Right lobe of liver (tissue), 6 donors: ENCODE results near the gene GTF2H4. TPM values are rescaled to one million over a fixed set of nuclear protein-coding genes. Genes with fewer than 3 reads are reported as not detected.

Experiments
- ATAC-seq, 4 donors: fragments of 200-7000 bp; cut with Tn5 transposase; one replicate each; pipeline ENCODE4 v1.9.1; 2020; ENCODE audit warnings: mild to moderate bottlenecking in 4 of 4, moderate library complexity in 4 of 4
- DNase-seq, 3 donors: peaks; one replicate each; pipeline ENCODE4 v3.0.0-alpha.2; 2020
- H3K27ac ChIP-seq, 3 donors: fragments of 200-600 bp; one replicate each; pipeline ENCODE4 v1.8.0; 2022
- H3K27me3 ChIP-seq, 2 donors: fragments of 200-600 bp; one replicate each; pipeline ENCODE4 v1.8.0; 2022
- H3K36me3 ChIP-seq, 4 donors: fragments of 200-600 bp; sonication (generic) in 1 of 4; one replicate each; pipeline versions ENCODE4 v1.5.1 to v1.8.0; 2017 to 2022; ENCODE audit warnings: control low read depth in 1 of 4
- H3K4me1 ChIP-seq, 4 donors: fragments of 200-600 bp; sonication (generic) in 1 of 4; one replicate each; pipeline versions ENCODE4 v1.5.1 to v1.8.0; 2017 to 2022; ENCODE audit warnings: control low read depth in 1 of 4
- H3K4me3 ChIP-seq, 3 donors: fragments of 200-600 bp; one replicate each; pipeline ENCODE4 v1.8.0; 2022
- H3K9me3 ChIP-seq, 4 donors: fragments of 200-600 bp; sonication (generic) in 1 of 4; one replicate each; pipeline versions ENCODE4 v1.5.1 to v1.8.0; 2017 to 2022; ENCODE audit warnings: control low read depth in 1 of 4
- CTCF ChIP-seq, 4 donors: fragments of 200-600 bp in 3 of 4; fragments of 450-650 bp in 1 of 4; IDR thresholded peaks; one replicate each; pipeline versions ENCODE4 v1.5.1 to v1.8.0; 2016 to 2022; ENCODE audit warnings: antibody characterized with exemption in 4 of 4, mild to moderate bottlenecking in 2 of 4
- POLR2A ChIP-seq: fragments of 450-650 bp; IDR thresholded peaks from one replicate; pipeline ENCODE4 v1.6.1; 2017; ENCODE audit warnings: antibody characterized with exemption, mild to moderate bottlenecking
- WGBS: methylation state at CpG from one replicate; pipeline ENCODE4 v1.1.6; 2018; ENCODE audit warnings: low coverage, low lambda C conversion rate; ENCODE audit not compliant: insufficient coverage; ENCODE audit errors: missing lambda C conversion rate; 5-methylcytosine and 5-hydroxymethylcytosine counted together
- intact Hi-C, 2 donors: fragments of 100-400 bp; cut with DNase I; formaldehyde crosslinking; loops; one replicate each; pipeline versions ENCODE4 v1.11.2 to v1.14.1; 2022
- microRNA-seq, 2 donors: library from miRNA; unstranded; fragments of <30 nt; microRNA quantifications; one replicate each; pipeline ENCODE4, GENCODE V29; 2019 to 2020
- small RNA-seq, 2 experiments: library from RNA; depleted of rRNA; stranded (forward); fragments of <200 nt; gene quantifications; one replicate each; pipeline ENCODE3, GENCODE V24; 2016
- total RNA-seq, 6 experiments: library from RNA; depleted of rRNA in 2 of 6; stranded (reverse); fragments of >200 nt in 2 of 6; fragmentation: NEBNext Ultra II Directional in 3 of 6; extraction: Animal tissue kit (Norgen Biotek cat#: 25700) in 3 of 6; gene quantifications; one replicate each; pipeline versions ENCODE4 v1.1.0 to v1.2.4, GENCODE V29; 2016 to 2023
- donor health status: DM: no; HTN: yes; CAD: no.
- donor health status: DM: no; HTN: no; CAD: no.
- donor health status: DM: no; HTN: no; CAD: no.
- donor health status: DM: no; HTN: yes; CAD: no.
- donor health status: DM: no; HTN: yes; CAD: no.

The GTF2H4 gene
- total RNA-seq, 6 experiments from 2014 or later = 3.6 to 21.1 (median 17.3) TPM

GRCh38 chr6:30962716-30963115 is 54.7 kb downstream of the GTF2H4 start:
- TF ChIP-seq POLR2A (no peak), CTCF (IDR thresholded peaks at IDR 0.05) (no peak)
- H3K27me3 ChIP-seq = no peaks in the 10 kb centered on the region
- H3K9me3 ChIP-seq = no peaks in the 10 kb centered on the region
- intact Hi-C loops = no loop called here
- no peak overlapping the region for H3K27ac ChIP-seq
- no peak for DNase-seq
- ATAC-seq = no peak
- H3K4me1 ChIP-seq = peaks cover 0 to 12% (median 0%) of the 10 kb centered on the region in 4 donors
- H3K36me3 ChIP-seq = no peaks in the 10 kb centered on the region
- H3K4me3 ChIP-seq = no peak overlapping the region

GRCh38 chr6:30963641-30964040 is 55.6 kb downstream of the GTF2H4 start:
- no peak overlapping the region for H3K27ac ChIP-seq
- no peaks in the 10 kb centered on the region for H3K9me3 ChIP-seq
- peak in 1 of 4 donors; percentile 57 for ATAC-seq
- H3K4me3 ChIP-seq = no peak overlapping the region
- H3K4me1 ChIP-seq = peaks cover 0 to 12% (median 0%) of the 10 kb centered on the region in 4 donors
- no peaks in the 10 kb centered on the region for H3K36me3 ChIP-seq
- intact Hi-C loops = no loop called here
- DNase-seq = no peak
- TF ChIP-seq POLR2A = no peak
- TF ChIP-seq CTCF (IDR thresholded peaks at IDR 0.05) = no peak
- WGBS = 47% methylated on average over 6 of the region's 6 CpGs
- no peaks in the 10 kb centered on the region for H3K27me3 ChIP-seq

Small RNAs within 50 kb of the gene (microRNA-seq; reads per million reads assigned to microRNA genes)
- 0 to 0.29 reads per million in 2 donors for gene MIR4640

Small RNAs within 50 kb of the gene (small RNA-seq; reads per million reads assigned to genes)
- 0 reads per million in 2 experiments for gene RF00019

Other genes starting within 250 kb of the GTF2H4 start
- 10 to 100 TPM; 12.3 to 17.8 (median 14.4) TPM for gene DHX16, start 235.2 kb upstream of the GTF2H4 start, total RNA-seq
- gene PPP1R18, start 221.6 kb upstream of the GTF2H4 start, total RNA-seq = 10 to 100 TPM in 4 of 6 experiments, 1 to 10 TPM in 2; 6.7 to 29.1 (median 12.9) TPM
- gene NRM, start 217.2 kb upstream of the GTF2H4 start, total RNA-seq = 1 to 10 TPM; 1.2 to 2.7 (median 1.9) TPM
- gene MDC1, start 190.9 kb upstream of the GTF2H4 start, total RNA-seq = 10 to 100 TPM in 4 of 6 experiments, 1 to 10 TPM in 2; 8.8 to 15.5 (median 12.1) TPM
- 100 to 1,000 TPM; 150 to 268 (median 241) TPM for gene TUBB, start 187.9 kb upstream of the GTF2H4 start, total RNA-seq
- 10 to 100 TPM; 37.1 to 92.2 (median 73.5) TPM for gene FLOT1, start 165.5 kb upstream of the GTF2H4 start, total RNA-seq
- gene IER3, start 163.7 kb upstream of the GTF2H4 start, total RNA-seq = 10 to 100 TPM in 3 of 6 experiments, 1 to 10 TPM in 3; 2.8 to 72.3 (median 24.5) TPM
- gene DDR1, start 23.7 kb upstream of the GTF2H4 start, total RNA-seq = 1 to 10 TPM; 3.2 to 9.9 (median 5.0) TPM
- gene VARS2, start 6.0 kb downstream of the GTF2H4 start, total RNA-seq = 10 to 100 TPM; 21.5 to 36.1 (median 25.9) TPM
- not detected for gene SFTA2, start 24.0 kb downstream of the GTF2H4 start, total RNA-seq
- not detected for gene MUCL3, start 32.8 kb downstream of the GTF2H4 start, total RNA-seq
- gene MUC21, start 75.5 kb downstream of the GTF2H4 start, total RNA-seq = under 1 TPM in 1 of 6 experiments, not detected in 5; 0.11 TPM
- gene MUC22, start 102.3 kb downstream of the GTF2H4 start, total RNA-seq = not detected
- gene C6orf15, start 204.4 kb downstream of the GTF2H4 start, total RNA-seq = not detected
- gene PSORS1C1, start 206.6 kb downstream of the GTF2H4 start, total RNA-seq = under 1 TPM in 2 of 6 experiments, not detected in 4; 0.07 to 0.42 TPM
- not detected for gene CDSN, start 212.2 kb downstream of the GTF2H4 start, total RNA-seq
- not detected for gene PSORS1C2, start 230.9 kb downstream of the GTF2H4 start, total RNA-seq
- gene CCHCR1, start 249.6 kb downstream of the GTF2H4 start, total RNA-seq = 1 to 10 TPM; 6.0 to 9.1 (median 8.0) TPM